HUES48 (cell line): ENCODE results near the gene FGF12.

ENCODE experiments used
- H3K27ac ChIP-seq: one replicate; pipeline ENCODE4 v1.7.0; 2013; ENCODE audit warnings: low read depth, low read length, inconsistent platforms
- H3K27me3 ChIP-seq: 2 replicates; pipeline ENCODE4 v1.6.1; 2013; ENCODE audit warnings: mild to moderate bottlenecking, low read length; ENCODE audit not compliant: control insufficient read depth, insufficient read depth
- H3K36me3 ChIP-seq: 2 replicates; pipeline ENCODE4 v1.6.1; 2013; ENCODE audit warnings: low read length; ENCODE audit not compliant: control insufficient read depth, insufficient read depth
- H3K4me1 ChIP-seq: 2 replicates; pipeline ENCODE4 v1.6.1; 2013; ENCODE audit warnings: mild to moderate bottlenecking, low read length; ENCODE audit not compliant: control insufficient read depth, insufficient read depth
- H3K4me3 ChIP-seq: 2 replicates; pipeline ENCODE4 v1.5.1; 2013; ENCODE audit warnings: mild to moderate bottlenecking, low read depth, low read length
- H3K9ac ChIP-seq: 2 replicates; pipeline ENCODE4 v1.6.1; 2013; ENCODE audit warnings: mild to moderate bottlenecking, low read depth, low read length, moderate library complexity
- H3K9me3 ChIP-seq: 2 replicates; pipeline ENCODE4 v1.6.1; 2013; ENCODE audit warnings: low read length; ENCODE audit not compliant: control insufficient read depth, insufficient read depth

FGF12 gene

DNA sequence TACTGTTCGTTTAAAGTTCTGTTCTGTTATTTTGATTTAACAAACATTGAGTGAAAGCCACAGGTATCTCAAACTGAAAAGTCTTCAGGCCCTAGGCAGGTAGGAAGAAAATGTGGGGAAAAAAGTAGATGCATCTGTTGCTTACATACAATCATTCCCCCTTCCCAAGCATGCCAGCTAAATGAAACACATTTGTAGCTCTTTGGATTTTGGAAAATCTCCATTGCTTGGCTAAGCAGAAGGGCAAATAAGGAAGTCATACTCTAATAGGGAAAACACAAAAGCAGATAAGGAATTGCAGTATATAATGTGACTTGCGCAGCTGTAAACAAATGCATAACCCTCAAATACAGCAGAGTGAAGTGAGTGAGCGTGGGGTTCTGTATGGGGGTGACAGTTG is 375.9 kb downstream of the FGF12 start:
- Histone ChIP-seq H3K36me3 (no peaks in the 10 kb centered on the region), H3K27ac (no peak overlapping the region), H3K9me3 (no peaks in the 10 kb centered on the region), H3K9ac (no peak overlapping the region), H3K4me1 (peaks cover 8% of the 10 kb centered on the region; the same call in 1 of the 2 replicates), H3K27me3 (no peaks in the 10 kb centered on the region), H3K4me3 (no peak overlapping the region)

DNA sequence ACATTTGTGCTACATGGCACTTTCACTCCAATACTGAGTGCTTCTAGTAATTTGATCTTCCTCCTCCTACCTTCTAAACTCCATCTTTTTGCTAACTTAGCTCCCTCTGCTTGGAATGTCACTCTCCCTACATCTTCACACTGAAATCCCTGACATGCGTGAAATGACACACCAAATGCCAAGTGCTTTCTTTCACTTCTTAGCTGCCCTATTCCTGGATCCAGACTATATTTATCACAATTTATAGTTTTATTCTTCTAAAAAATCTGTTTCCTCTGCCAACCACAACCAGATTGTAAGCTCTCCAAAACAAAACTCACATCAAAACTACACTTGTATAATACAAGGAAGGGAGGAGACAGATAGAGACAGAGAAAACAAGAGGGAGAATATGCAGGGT is 387.3 kb downstream of the FGF12 start:
- Histone ChIP-seq H3K27me3 (no peaks in the 10 kb centered on the region), H3K27ac (no peak overlapping the region), H3K9ac (no peak overlapping the region), H3K4me3 (no peak overlapping the region), H3K4me1 (peaks cover 6% of the 10 kb centered on the region; the same call in 1 of the 2 replicates), H3K36me3 (no peaks in the 10 kb centered on the region), H3K9me3 (no peaks in the 10 kb centered on the region)

DNA sequence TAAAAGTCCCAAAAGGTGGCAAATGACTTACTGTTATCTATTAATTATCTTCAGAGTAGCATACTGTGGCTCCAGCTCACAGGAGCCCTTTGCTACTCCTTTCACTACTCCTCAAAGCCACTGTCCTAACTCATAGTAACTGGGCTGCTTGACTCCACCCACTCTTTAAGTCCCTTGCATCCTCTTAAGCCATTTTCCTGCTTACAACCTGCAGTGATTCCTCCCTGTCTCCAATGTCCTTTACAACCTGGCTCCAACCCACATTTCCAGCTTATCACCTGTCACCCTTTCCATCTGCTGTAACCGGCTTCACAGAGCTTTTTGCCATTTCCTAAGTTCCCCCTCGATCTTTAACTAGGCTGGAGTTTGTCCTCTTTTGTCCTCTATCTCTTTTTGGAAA is 388.1 kb downstream of the FGF12 start:
- Histone ChIP-seq H3K9me3 (no peaks in the 10 kb centered on the region), H3K36me3 (no peaks in the 10 kb centered on the region), H3K27me3 (no peaks in the 10 kb centered on the region), H3K4me3 (no peak overlapping the region), H3K4me1 (peaks cover 6% of the 10 kb centered on the region; the same call in 1 of the 2 replicates), H3K9ac (no peak overlapping the region), H3K27ac (no peak overlapping the region)

DNA sequence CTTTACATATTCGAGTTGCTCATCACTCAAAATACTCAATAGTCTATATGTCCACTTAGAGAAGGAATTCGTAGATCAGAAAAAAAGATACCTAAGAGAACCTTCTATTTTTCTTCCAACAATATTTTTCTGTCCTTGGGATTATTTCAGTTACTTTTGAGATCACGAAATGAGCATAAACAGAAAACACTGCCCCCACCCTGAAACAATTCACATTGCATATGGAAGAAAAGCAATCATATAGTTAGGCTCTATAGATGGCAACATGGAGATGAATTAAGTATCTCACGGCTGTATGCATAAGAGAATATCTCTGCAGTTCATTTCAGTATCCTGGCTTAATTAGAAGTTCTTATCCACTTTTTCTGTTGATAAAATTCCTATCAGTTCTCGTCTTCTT is 391.1 kb downstream of the FGF12 start:
- Histone ChIP-seq H3K4me3 (no peak overlapping the region), H3K36me3 (no peaks in the 10 kb centered on the region), H3K4me1 (peaks cover 21% of the 10 kb centered on the region; the same call in 1 of the 2 replicates), H3K9ac (no peak overlapping the region), H3K27me3 (no peaks in the 10 kb centered on the region), H3K9me3 (no peaks in the 10 kb centered on the region), H3K27ac (no peak overlapping the region)

DNA sequence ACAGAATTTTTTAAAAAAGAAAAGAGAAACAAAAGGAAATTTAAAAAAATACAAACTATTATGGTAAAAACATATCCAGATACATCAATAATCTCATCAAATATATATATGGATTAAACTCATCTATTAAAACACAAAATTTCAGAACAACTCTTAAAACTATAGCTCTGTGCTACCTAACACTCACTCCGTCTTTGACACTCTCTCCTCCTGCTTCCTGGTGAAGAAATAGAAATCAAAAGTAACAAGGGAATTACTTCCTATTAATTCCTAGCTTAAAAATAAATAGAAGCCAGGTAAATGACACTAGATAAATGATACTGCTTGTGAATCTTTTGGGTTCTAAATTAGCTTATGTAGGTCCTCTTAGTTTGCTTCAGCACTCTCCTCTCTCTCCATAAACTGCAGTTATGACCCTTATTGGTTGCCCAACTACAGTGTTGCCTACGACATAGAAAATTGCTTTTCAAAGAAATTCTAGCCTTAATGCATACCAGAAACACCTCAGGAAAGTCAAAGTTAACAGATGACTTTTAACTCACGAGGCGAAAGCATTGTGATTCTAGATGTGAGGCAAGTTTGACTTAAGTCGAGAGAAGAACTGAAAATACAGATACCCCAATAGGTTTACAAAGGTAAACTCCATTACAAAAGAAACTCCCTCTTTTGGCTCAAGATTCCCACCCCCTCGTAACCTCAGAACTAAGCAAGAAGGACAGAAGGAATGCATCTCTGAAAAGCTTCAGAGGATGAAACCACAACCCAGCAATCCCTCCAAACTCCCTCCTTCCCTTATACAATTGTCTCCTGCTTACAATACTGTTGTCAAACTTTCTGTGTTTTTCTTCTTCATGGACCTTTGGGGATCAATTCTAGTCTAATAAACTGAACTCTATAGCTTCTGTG is 394.7 kb downstream of the FGF12 start:
- Histone ChIP-seq H3K4me3 (peak overlapping the region; percentile 33), H3K36me3 (no peaks in the 10 kb centered on the region), H3K9me3 (no peaks in the 10 kb centered on the region), H3K27ac (peak overlapping the region; percentile 52), H3K9ac (no peak overlapping the region), H3K27me3 (no peaks in the 10 kb centered on the region), H3K4me1 (peaks cover 16% of the 10 kb centered on the region; the same call in 1 of the 2 replicates)

DNA sequence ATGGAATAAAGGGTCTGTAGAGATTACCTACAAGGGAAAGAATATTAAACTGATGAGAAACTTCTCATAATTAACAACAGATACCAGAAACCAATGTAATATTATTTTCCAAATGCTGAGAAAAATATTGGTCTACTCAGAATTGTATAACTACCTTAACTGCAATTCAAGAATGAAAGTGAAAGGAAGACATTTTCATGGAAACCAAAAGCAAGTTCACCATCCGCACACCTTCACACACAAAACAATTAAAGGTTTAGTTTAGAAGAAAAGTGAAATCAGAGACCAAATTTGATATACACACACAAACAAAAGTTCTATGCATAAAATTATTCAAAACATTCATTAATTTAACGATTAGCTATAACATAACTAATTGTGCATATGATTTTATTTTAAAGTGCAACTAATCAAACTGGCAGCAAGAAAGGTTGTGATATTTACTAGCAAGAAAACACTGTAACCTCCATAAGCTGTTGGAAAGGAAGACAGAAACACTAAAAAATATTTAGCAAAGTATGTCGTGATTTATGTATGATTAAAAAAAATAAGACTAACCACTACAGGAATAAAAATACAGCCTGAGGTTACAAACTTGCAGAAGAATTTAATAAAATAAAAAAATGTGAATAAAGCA is 395.5 kb downstream of the FGF12 start:
- Histone ChIP-seq H3K9me3 (no peaks in the 10 kb centered on the region), H3K4me3 (no peak overlapping the region), H3K27me3 (no peaks in the 10 kb centered on the region), H3K9ac (no peak overlapping the region), H3K4me1 (peaks cover 16% of the 10 kb centered on the region; the same call in 1 of the 2 replicates), H3K27ac (no peak overlapping the region), H3K36me3 (no peaks in the 10 kb centered on the region)

DNA sequence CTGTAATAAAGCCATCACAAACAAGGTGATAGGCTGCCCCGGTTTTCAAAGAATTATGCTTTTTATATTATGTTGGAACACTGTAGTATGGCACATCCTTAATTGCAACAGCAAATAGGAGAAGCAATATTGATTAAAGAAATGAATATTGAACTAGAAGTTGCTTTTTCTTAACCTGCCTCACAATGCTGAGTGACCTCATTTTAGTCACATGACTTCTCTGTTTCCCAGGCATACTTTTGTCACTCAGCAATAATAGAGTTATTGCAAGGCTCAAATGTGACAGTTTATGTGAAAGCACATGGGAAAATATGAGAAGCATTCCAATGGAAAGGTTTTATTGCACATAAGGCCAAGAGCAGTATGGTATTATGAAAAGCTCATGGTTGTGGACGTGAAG is 400.7 kb downstream of the FGF12 start:
- Histone ChIP-seq H3K4me1 (no peaks in the 10 kb centered on the region), H3K4me3 (no peak overlapping the region), H3K9me3 (no peaks in the 10 kb centered on the region), H3K9ac (no peak overlapping the region), H3K36me3 (no peaks in the 10 kb centered on the region), H3K27ac (no peak overlapping the region), H3K27me3 (no peaks in the 10 kb centered on the region)

DNA sequence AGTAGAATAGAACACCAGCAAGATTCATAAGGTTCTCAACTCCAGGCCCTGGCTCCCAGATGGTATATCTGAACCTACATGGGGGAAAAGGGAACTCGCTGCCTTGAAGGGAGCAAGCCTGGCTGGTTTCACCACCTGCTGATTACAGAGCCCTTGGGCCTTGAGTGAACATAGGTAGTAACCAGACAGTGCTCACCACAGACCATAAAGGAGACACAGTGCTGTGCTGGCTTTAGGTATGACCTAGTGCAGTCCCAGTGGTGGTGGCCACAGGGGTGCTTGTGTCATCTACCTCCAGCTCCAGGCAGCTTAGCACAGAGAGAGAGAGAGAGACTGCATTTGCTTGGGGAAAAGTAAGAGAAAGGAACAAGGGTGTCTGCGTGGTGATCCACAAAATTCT is 409.8 kb downstream of the FGF12 start:
- no peak overlapping the region for H3K9ac ChIP-seq
- no peak overlapping the region for H3K4me3 ChIP-seq
- H3K9me3 ChIP-seq, result no peaks in the 10 kb centered on the region
- H3K27me3 ChIP-seq, result no peaks in the 10 kb centered on the region
- no peaks in the 10 kb centered on the region for H3K4me1 ChIP-seq
- H3K27ac ChIP-seq, result no peak overlapping the region
- H3K36me3 ChIP-seq, result no peaks in the 10 kb centered on the region

DNA sequence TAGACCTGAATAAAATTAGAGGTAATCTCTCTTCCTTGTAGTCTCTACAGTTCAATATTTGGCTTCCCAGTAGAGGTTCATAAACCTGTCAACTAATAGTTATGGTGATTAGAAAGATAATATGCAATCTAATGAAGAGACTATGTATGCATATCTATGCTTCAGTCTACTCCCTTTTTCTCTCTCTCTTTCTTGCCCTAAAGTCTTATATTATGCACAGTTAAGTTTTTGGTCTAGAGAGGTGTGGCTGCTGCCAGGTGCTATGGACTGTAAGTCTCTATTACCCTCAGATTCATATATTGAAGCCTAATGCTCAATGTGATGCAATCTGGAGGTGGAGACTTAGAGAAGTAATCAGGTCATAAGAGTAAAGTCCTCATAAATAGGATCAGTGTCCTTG is 413.7 kb downstream of the FGF12 start:
- H3K4me1 ChIP-seq, result no peaks in the 10 kb centered on the region
- H3K27me3 ChIP-seq, result no peaks in the 10 kb centered on the region
- H3K4me3 ChIP-seq, result no peak overlapping the region
- H3K27ac ChIP-seq, result no peak overlapping the region
- H3K36me3 ChIP-seq, result no peaks in the 10 kb centered on the region
- no peak overlapping the region for H3K9ac ChIP-seq
- no peaks in the 10 kb centered on the region for H3K9me3 ChIP-seq

DNA sequence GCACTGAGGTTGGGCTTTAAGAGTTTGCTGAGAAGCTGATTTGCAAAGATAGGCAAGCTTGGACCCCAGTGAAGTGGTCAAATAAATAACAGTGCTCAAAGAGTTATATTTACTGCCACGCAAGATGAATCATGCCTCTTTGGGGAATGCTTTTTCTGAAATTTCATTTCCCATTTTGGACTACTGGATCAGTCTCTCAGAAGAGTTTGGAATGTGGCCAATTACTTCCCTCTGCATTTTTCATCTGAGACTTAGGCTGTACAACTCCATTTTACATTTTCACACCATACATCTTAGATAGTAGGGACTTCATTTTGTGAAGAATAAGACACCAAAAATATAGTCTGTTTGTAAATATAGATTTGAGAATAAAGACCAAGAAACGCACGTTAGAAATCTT is 419.7 kb downstream of the FGF12 start:
- Histone ChIP-seq H3K4me1 (no peaks in the 10 kb centered on the region), H3K27me3 (no peaks in the 10 kb centered on the region), H3K36me3 (no peaks in the 10 kb centered on the region), H3K9ac (no peak overlapping the region), H3K27ac (no peak overlapping the region), H3K4me3 (no peak overlapping the region), H3K9me3 (no peaks in the 10 kb centered on the region)

DNA sequence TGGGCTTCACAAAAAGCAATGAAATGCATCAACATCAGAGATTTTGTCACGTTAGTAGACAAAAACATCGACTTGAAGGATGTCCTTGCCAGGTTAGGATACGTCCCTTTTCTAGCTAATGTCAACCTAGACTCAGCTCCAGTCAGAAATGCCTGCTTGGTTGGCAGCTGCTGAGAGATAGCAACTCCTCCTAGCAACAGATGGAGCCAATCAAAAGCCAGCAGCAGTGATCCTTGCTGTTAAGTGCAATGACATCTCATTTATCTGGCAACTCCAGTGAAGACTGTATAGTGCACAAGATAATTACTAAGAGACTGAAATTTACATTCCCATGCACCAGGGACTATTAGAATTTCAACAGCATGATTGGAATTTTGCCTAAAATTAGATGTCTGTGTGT is 424.1 kb downstream of the FGF12 start:
- Histone ChIP-seq H3K4me1 (no peaks in the 10 kb centered on the region), H3K9me3 (no peaks in the 10 kb centered on the region), H3K27ac (no peak overlapping the region), H3K27me3 (no peaks in the 10 kb centered on the region), H3K9ac (no peak overlapping the region), H3K36me3 (no peaks in the 10 kb centered on the region), H3K4me3 (no peak overlapping the region)
